22Rv1 (cell line): ENCODE measurements around the gene DNM3.

Experiments used
- CTCF ChIP-seq: fragments of 450-650 bp; IDR thresholded peaks from 2 replicates; pipeline ENCODE4 v1.5.1; 2017; ENCODE audit warnings: mild to moderate bottlenecking
- ZFX ChIP-seq: fragments of 450-650 bp; IDR thresholded peaks from 2 replicates; pipeline ENCODE4 v1.6.1; 2017; ENCODE audit warnings: antibody characterized with exemption, borderline replicate concordance

GRCh38 chr1:171873664-171874063 is 32.4 kb downstream of the DNM3 start:
- TF ChIP-seq CTCF: no peak
- TF ChIP-seq ZFX: no peak
